Measurements from ENCODE around the gene LPP.

Gene LPP

GRCh38 chr3:188351648-188352047, 197.7 kb downstream of the LPP start:
- no peak for TF ChIP-seq CTCF (IDR thresholded peaks at IDR 0.05; ENCODE audit: low read depth, low read length, missing control alignments)
- no peak overlapping the region for H3K4me3 ChIP-seq (replicated peaks; ENCODE audit: low read depth, low read length)
- no peak for DNase-seq (ENCODE audit: extremely low read depth, low read depth)

GRCh38 chr3:188352196-188352927, 198.4 kb downstream of the LPP start:
- no peak overlapping the region for H3K4me3 ChIP-seq (replicated peaks; ENCODE audit: low read depth, low read length)
- TF ChIP-seq CTCF (IDR thresholded peaks at IDR 0.05; ENCODE audit: low read depth, low read length, missing control alignments): no peak
- DNase-seq (ENCODE audit: extremely low read depth, low read depth): no peak

GRCh38 chr3:188353426-188353825, 199.5 kb downstream of the LPP start:
- H3K4me3 ChIP-seq (replicated peaks; ENCODE audit: low read depth, low read length): no peak overlapping the region
- no peak for DNase-seq (ENCODE audit: extremely low read depth, low read depth)
- no peak for TF ChIP-seq CTCF (IDR thresholded peaks at IDR 0.05; ENCODE audit: low read depth, low read length, missing control alignments)

GRCh38 chr3:188358787-188359493, 205.0 kb downstream of the LPP start:
- DNase-seq (ENCODE audit: extremely low read depth, low read depth): no peak
- TF ChIP-seq CTCF (IDR thresholded peaks at IDR 0.05; ENCODE audit: low read depth, low read length, missing control alignments): no peak
- H3K4me3 ChIP-seq (replicated peaks; ENCODE audit: low read depth, low read length): no peak overlapping the region

- DNase-seq (ENCODE audit: extremely low read depth, low read depth): peak; percentile 4
- no peak overlapping the region for H3K4me3 ChIP-seq (replicated peaks; ENCODE audit: low read depth, low read length)
- no peak for TF ChIP-seq CTCF (IDR thresholded peaks at IDR 0.05; ENCODE audit: low read depth, low read length, missing control alignments)
These were observed 206.5 kb downstream of the LPP start for GRCh38 chr3:188360364-188360881.

- no peak for DNase-seq (ENCODE audit: extremely low read depth, low read depth)
- H3K4me3 ChIP-seq (replicated peaks; ENCODE audit: low read depth, low read length): no peak overlapping the region
These were observed 207.9 kb downstream of the LPP start for GRCh38 chr3:188361888-188362287.

More at GRCh38 chr3:188361888-188362287, 207.9 kb downstream of the LPP start:
- no peak for TF ChIP-seq CTCF (IDR thresholded peaks at IDR 0.05; ENCODE audit: low read depth, low read length, missing control alignments)
